Epithelial cell of esophagus (primary cell): ENCODE measurements around the gene TSSC4.

Source experiments
- DNase-seq: peaks from one replicate; pipeline ENCODE4 v3.0.0; 2010; ENCODE audit warnings: low read depth
- H3K4me3 ChIP-seq: 2 replicates; pipeline ENCODE4 v1.5.1; 2011; ENCODE audit warnings: mild to moderate bottlenecking, low read length, control low read depth
- CTCF ChIP-seq: IDR thresholded peaks from 2 replicates; pipeline ENCODE4 v1.5.1; 2011; ENCODE audit warnings: low read depth, mild to moderate bottlenecking, low read length, control low read depth, inconsistent platforms; ENCODE audit not compliant: insufficient read depth; ENCODE audit errors: missing control alignments

Gene TSSC4

GRCh38 chr11:2369320-2369719 lies 31.2 kb upstream of the TSSC4 start:
- no peak for DNase-seq
- no peak for TF ChIP-seq CTCF
- no peak overlapping the region for H3K4me3 ChIP-seq

GRCh38 chr11:2369896-2370295 lies 30.7 kb upstream of the TSSC4 start:
- TF ChIP-seq CTCF: no peak
- H3K4me3 ChIP-seq: no peak overlapping the region
- DNase-seq: no peak

GRCh38 chr11:2374456-2375201 lies 25.9 kb upstream of the TSSC4 start:
- no peak for DNase-seq
- H3K4me3 ChIP-seq: no peak overlapping the region
- no peak for TF ChIP-seq CTCF

GRCh38 chr11:2375341-2375853 lies 25.2 kb upstream of the TSSC4 start:
- no peak overlapping the region for H3K4me3 ChIP-seq
- peak; percentile 5 for TF ChIP-seq CTCF
- DNase-seq: no peak

GRCh38 chr11:2375964-2376551 lies 24.5 kb upstream of the TSSC4 start:
- no peak for TF ChIP-seq CTCF
- no peak overlapping the region for H3K4me3 ChIP-seq
- DNase-seq: no peak

- H3K4me3 ChIP-seq: peak within 1 kb of the TSS; percentile 84
- no peak for TF ChIP-seq CTCF
- DNase-seq: peak; percentile 48
Measured at GRCh38 chr11:2376751-2377451, 23.6 kb upstream of the TSSC4 start, which contains the start of gene CD81. TSS of gene CD81 (plus strand) at chr11:2377310. CDS start at chr11:2377550, 240 bp downstream.
